C4-2B (cell line): ENCODE data around the gene SPON2.

Experiments used
- ZFX ChIP-seq: fragments of 450-650 bp; IDR thresholded peaks from 2 replicates; pipeline ENCODE4 v1.6.1; 2017
- TF ChIP-seq, protein P1 (sequence below): fragments of 450-650 bp; conservative IDR thresholded peaks from 2 replicates; pipeline ENCODE4 v1.5.1; 2017; ENCODE audit warnings: mild to moderate bottlenecking

DNA sequence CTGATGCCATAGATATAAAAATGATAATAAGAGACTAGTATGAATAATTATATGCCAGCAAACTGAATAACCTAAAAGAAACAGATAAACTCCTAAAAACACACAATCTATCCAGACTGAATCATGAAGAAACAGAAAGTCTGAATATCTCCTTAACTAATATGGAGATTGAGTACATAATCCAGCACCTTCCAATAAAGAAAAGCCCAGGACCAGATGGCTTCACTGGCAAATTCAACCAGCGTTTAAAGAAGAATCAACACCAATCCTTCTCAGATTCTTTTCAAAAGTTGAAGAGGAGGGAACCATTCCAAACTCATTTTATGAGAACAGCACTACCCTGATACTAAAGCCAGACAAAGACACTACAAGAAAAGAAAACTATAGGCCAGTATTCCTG lies 32.5 kb downstream of the SPON2 start:
- TF ChIP-seq, protein P1, sequence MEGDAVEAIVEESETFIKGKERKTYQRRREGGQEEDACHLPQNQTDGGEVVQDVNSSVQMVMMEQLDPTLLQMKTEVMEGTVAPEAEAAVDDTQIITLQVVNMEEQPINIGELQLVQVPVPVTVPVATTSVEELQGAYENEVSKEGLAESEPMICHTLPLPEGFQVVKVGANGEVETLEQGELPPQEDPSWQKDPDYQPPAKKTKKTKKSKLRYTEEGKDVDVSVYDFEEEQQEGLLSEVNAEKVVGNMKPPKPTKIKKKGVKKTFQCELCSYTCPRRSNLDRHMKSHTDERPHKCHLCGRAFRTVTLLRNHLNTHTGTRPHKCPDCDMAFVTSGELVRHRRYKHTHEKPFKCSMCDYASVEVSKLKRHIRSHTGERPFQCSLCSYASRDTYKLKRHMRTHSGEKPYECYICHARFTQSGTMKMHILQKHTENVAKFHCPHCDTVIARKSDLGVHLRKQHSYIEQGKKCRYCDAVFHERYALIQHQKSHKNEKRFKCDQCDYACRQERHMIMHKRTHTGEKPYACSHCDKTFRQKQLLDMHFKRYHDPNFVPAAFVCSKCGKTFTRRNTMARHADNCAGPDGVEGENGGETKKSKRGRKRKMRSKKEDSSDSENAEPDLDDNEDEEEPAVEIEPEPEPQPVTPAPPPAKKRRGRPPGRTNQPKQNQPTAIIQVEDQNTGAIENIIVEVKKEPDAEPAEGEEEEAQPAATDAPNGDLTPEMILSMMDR = no peak
- TF ChIP-seq ZFX = no peak
